ENCODE results near the gene DNAJC11.

GRCh38 chr1:6602669-6603237, 98.9 kb downstream of the DNAJC11 start, which contains the start of gene KLHL21:
- no peak for TF ChIP-seq CTCF (IDR thresholded peaks at IDR 0.05; ENCODE audit: insufficient read depth, low read length)
- no peak for TF ChIP-seq REST (IDR thresholded peaks at IDR 0.05; ENCODE audit: insufficient replicate concordance, low read depth)
- TF ChIP-seq POLR2AphosphoS5 (IDR thresholded peaks at IDR 0.05; ENCODE audit: low read depth), result peak; percentile 78; the same call in 1 of the 2 replicates
- TF ChIP-seq GABPA (IDR thresholded peaks at IDR 0.05; ENCODE audit: low read depth), result no peak

All from HL-60 (cell line).